Muscle of leg (tissue), 11 donors: Measurements from ENCODE around the gene RIOK2. TPM values are rescaled to one million over a fixed set of nuclear protein-coding genes. Genes with fewer than 3 reads are reported as not detected.

Source experiments
- DNase-seq: peaks from one replicate; pipeline ENCODE4 v3.0.0; 2013
- H3K27ac ChIP-seq: one replicate; pipeline ENCODE4 v1.5.1; 2013; ENCODE audit warnings: mild to moderate bottlenecking, low read length, control low read depth
- H3K27me3 ChIP-seq: one replicate; pipeline ENCODE4 v1.6.1; 2013; ENCODE audit warnings: low read length; ENCODE audit not compliant: control insufficient read depth, insufficient read depth
- H3K36me3 ChIP-seq: one replicate; pipeline ENCODE4 v1.6.1; 2013; ENCODE audit warnings: low read length; ENCODE audit not compliant: control insufficient read depth, insufficient read depth
- H3K4me1 ChIP-seq: one replicate; pipeline ENCODE4 v1.6.1; 2013; ENCODE audit warnings: low read length; ENCODE audit not compliant: control insufficient read depth, insufficient read depth
- H3K4me3 ChIP-seq: one replicate; pipeline ENCODE4 v1.5.1; 2013; ENCODE audit warnings: low read length, control low read depth
- H3K9me3 ChIP-seq: replicated peaks from 2 replicates; pipeline ENCODE4 v1.6.1; 2013; ENCODE audit warnings: low read depth, low read length; ENCODE audit not compliant: control insufficient read depth
- WGBS: methylation state at CpG from one replicate; pipeline ENCODE4 v1.1.5; 2013; ENCODE audit warnings: missing lambda C conversion rate; ENCODE audit not compliant: insufficient coverage; 5-methylcytosine and 5-hydroxymethylcytosine counted together
- polyA plus RNA-seq, 8 donors: library from polyadenylated mRNA; unstranded; fragments of 120-200 nt; gene quantifications; one replicate each; pipeline versions ENCODE4 v1.2.1 to v1.2.3, GENCODE V29; 2013; ENCODE audit warnings: inconsistent platforms in 1 of 8, low replicate concordance in 1 of 8; ENCODE audit not compliant: insufficient read length in 8 of 8, insufficient read depth in 1 of 8
- total RNA-seq: library from RNA; stranded (reverse); fragments of 120-200 nt; gene quantifications from one replicate; pipeline ENCODE4 v1.2.4, GENCODE V29; 2013

The RIOK2 gene
- total and polyA plus RNA-seq, 9 donors, result 25.6 to 40.0 (median 33.0) TPM

DNA sequence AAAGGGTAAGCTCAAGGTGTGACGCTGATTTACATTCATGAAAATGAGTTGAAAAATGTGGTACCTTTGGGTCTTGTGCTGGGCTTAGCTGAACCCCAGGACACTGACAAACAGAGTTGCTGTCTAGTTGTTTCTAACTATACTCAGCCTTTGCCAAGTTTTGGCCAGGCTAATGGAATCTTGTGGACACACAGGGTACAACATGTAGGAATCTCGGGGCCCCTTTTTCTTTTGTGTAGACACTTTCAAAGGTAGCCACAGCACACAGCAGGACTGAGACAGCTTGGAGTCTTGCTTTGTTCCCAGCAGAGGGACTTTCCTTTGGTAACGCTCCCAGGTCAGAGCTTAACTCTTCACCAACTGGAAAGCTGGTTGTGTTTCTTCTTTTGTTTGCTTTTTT lies 48.4 kb downstream of the RIOK2 start:
- H3K4me1 ChIP-seq, result peaks cover 11% of the 10 kb centered on the region
- H3K9me3 ChIP-seq, result no peaks in the 10 kb centered on the region
- no peak overlapping the region for H3K27ac ChIP-seq
- H3K36me3 ChIP-seq, result no peaks in the 10 kb centered on the region
- no peak for DNase-seq
- H3K4me3 ChIP-seq, result no peak overlapping the region
- 60% methylated on average over 2 of the region's 3 CpGs for WGBS
- H3K27me3 ChIP-seq, result no peaks in the 10 kb centered on the region

- Histone ChIP-seq H3K27ac (no peak overlapping the region), H3K4me3 (no peak overlapping the region), H3K4me1 (peaks cover 9% of the 10 kb centered on the region), H3K9me3 (no peaks in the 10 kb centered on the region), H3K27me3 (no peaks in the 10 kb centered on the region), H3K36me3 (no peaks in the 10 kb centered on the region)
- DNase-seq, result no peak
Observed at GRCh38 chr5:97133101-97133500, 49.9 kb downstream of the RIOK2 start.

GRCh38 chr5:97131921-97132320 lies 51.1 kb downstream of the RIOK2 start:
- 40% methylated on average over 1 of the region's 5 CpGs for WGBS
- Histone ChIP-seq H3K27ac (no peak overlapping the region), H3K27me3 (no peaks in the 10 kb centered on the region), H3K4me3 (no peak overlapping the region), H3K9me3 (no peaks in the 10 kb centered on the region), H3K4me1 (peaks cover 9% of the 10 kb centered on the region), H3K36me3 (no peaks in the 10 kb centered on the region)
- DNase-seq, result no peak

GRCh38 chr5:97131139-97131710 lies 51.8 kb downstream of the RIOK2 start:
- Histone ChIP-seq H3K4me1 (peaks cover 7% of the 10 kb centered on the region), H3K36me3 (no peaks in the 10 kb centered on the region), H3K27me3 (no peaks in the 10 kb centered on the region), H3K4me3 (no peak overlapping the region), H3K27ac (no peak overlapping the region), H3K9me3 (no peaks in the 10 kb centered on the region)
- no peak for DNase-seq

- DNase-seq, result peak; percentile 33
- Histone ChIP-seq H3K4me3 (no peak overlapping the region), H3K36me3 (no peaks in the 10 kb centered on the region), H3K4me1 (no peaks in the 10 kb centered on the region), H3K27me3 (no peaks in the 10 kb centered on the region), H3K9me3 (no peaks in the 10 kb centered on the region), H3K27ac (no peak overlapping the region)
- 100% methylated on average over 1 of the region's 1 CpG for WGBS
Observed at GRCh38 chr5:97127727-97128126, 55.3 kb downstream of the RIOK2 start.

DNA sequence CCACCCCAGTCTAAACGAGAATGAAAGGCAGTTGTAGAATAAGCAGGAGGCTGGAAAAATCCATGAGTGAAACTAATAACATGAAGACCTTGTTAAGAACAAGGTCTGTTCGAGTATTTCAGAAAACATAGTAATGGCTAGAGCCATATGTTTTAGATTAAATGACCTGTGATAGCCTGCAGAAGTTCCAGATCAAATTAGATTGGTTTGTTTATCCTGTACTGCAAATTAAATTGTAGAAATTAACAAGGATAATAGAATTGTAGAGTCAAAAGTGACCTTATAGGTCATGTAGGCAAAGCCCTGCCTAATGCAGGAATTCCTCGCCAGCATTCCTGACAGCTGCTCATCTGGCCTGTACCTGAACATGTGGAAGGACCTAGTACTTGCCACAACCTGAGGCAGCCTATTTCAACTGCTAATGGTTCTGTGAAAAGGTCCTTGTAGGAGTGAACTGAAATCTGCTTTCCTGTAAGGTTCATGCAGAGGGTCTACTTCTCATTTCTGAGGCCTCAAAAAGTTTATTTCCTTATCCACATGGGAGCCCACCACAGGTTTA lies 57.8 kb downstream of the RIOK2 start:
- Histone ChIP-seq H3K9me3 (no peaks in the 10 kb centered on the region), H3K4me1 (no peaks in the 10 kb centered on the region), H3K27ac (no peak overlapping the region), H3K27me3 (no peaks in the 10 kb centered on the region), H3K4me3 (no peak overlapping the region), H3K36me3 (no peaks in the 10 kb centered on the region)
- DNase-seq, result no peak
- no CpG with 5 or more reads among the region's 3 CpGs for WGBS

- Histone ChIP-seq H3K27me3 (no peaks in the 10 kb centered on the region), H3K27ac (no peak overlapping the region), H3K4me1 (no peaks in the 10 kb centered on the region), H3K9me3 (no peaks in the 10 kb centered on the region), H3K36me3 (no peaks in the 10 kb centered on the region), H3K4me3 (no peak overlapping the region)
- no peak for DNase-seq
- 100% methylated on average over 1 of the region's 2 CpGs for WGBS
Observed at GRCh38 chr5:97124335-97124734, 58.7 kb downstream of the RIOK2 start.

DNA sequence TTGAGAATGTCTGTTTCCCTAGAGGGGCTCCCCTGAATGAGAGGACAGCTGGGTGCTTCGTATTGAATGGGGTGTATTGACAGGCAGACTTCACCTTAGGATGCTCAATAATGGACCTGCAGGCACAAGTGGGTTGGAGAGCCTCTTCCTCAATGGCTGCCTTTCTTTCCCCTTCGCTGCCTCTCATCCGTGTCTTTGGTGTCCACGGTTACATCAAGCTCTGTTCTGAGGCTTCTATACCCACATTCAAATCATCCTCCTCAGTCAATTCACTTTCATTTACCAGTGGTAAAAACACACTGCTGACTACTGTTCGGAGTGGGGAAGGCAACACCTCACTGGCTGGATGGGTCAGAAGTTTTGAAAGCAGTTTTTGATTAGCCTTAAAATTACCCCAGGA lies 61.2 kb downstream of the RIOK2 start:
- WGBS, result 95% methylated on average over 3 of the region's 5 CpGs

DNA sequence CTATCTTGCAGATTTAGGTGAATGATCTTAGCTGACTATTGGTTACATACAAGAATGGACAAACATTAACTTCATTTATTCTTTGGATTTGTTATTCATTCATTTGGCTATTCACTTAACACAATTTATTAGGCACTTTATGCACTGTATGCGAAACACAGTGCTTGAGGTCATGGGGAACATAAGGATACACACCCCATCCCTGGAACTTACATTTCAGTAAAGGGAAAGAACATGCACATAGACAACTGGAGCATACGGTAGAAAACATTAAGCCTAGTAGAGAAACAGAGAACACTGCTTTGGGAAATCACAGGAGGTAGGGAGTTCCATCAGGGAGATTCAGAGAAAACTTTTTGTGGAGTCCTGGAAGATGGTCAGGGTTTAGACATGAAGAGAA lies 62.9 kb downstream of the RIOK2 start:
- Histone ChIP-seq H3K4me1 (peaks cover 4% of the 10 kb centered on the region), H3K9me3 (no peaks in the 10 kb centered on the region), H3K4me3 (no peak overlapping the region), H3K27ac (peak overlapping the region; percentile 91), H3K27me3 (no peaks in the 10 kb centered on the region), H3K36me3 (no peaks in the 10 kb centered on the region)
- 63% methylated on average over 1 of the region's 2 CpGs for WGBS
- no peak for DNase-seq

More for the DNA sequence above, 61.2 kb downstream of the RIOK2 start:
- no peaks in the 10 kb centered on the region for H3K27me3 ChIP-seq
- H3K27ac ChIP-seq, result no peak overlapping the region
- H3K4me1 ChIP-seq, result peaks cover 4% of the 10 kb centered on the region
- no peaks in the 10 kb centered on the region for H3K9me3 ChIP-seq
- H3K4me3 ChIP-seq, result no peak overlapping the region
- no peak for DNase-seq
- H3K36me3 ChIP-seq, result no peaks in the 10 kb centered on the region

DNA sequence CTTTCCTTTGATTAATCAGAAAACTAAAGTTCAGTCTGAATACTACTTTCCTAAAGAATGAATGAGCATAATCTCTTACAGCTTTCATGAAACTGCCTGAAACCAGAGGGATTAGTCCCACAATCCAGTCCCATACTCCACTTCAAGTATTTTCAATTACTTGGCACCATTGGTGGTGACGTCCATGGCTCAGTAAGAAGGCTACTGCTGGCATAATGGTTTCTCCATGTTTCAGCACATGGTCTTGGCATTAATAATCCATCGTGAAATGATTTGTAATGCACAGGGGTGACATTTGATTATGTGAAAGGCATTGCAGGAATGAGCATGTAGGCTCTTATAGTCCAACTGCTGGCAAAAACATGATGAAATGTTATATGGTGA lies 64.0 kb downstream of the RIOK2 start:
- Histone ChIP-seq H3K9me3 (no peaks in the 10 kb centered on the region), H3K27ac (peak overlapping the region; percentile 91), H3K4me3 (no peak overlapping the region), H3K36me3 (no peaks in the 10 kb centered on the region), H3K4me1 (peaks cover 4% of the 10 kb centered on the region), H3K27me3 (no peaks in the 10 kb centered on the region)
- WGBS, result 38% methylated on average over 1 of the region's 2 CpGs
- peak; percentile 91 for DNase-seq
